PFSK-1 (cell line): ENCODE data around the gene FOXN3.

Experiments
- TAF1 ChIP-seq: IDR thresholded peaks from 2 replicates; pipeline ENCODE4 v1.6.1; 2012; ENCODE audit warnings: low read length, control low read depth, borderline replicate concordance; ENCODE audit not compliant: insufficient read depth
- TF ChIP-seq, protein P1 (sequence below), 2 experiments: IDR thresholded peaks; 2 replicates each; pipeline versions ENCODE4 v1.6.1 to v1.8.0; 2011 to 2012; ENCODE audit warnings: low read depth in 2 of 2, low read length in 2 of 2, control low read depth in 1 of 2, inconsistent platforms in 1 of 2, mild to moderate bottlenecking in 1 of 2, moderate library complexity in 1 of 2; ENCODE audit not compliant: insufficient read depth in 1 of 2

DNA sequence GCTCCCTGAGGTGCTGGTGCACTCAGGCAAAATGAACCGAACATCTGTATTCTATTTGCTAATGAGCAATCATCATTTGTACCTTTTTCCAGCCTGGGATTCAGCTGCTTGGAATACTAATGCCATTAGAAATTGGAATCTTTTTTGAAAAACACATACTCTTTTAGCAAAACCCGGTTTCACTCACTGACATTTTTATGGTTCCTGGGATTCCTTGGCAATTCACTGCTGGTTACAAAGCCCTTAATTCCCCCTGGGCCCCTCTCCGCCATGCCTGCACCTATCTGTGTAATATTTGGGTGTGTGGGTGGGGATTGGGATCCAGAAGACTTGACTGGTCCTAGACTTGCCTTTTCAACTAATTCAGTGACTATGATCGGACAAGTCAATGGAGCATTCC is 199.1 kb downstream of the FOXN3 start:
- TF ChIP-seq, protein P1, sequence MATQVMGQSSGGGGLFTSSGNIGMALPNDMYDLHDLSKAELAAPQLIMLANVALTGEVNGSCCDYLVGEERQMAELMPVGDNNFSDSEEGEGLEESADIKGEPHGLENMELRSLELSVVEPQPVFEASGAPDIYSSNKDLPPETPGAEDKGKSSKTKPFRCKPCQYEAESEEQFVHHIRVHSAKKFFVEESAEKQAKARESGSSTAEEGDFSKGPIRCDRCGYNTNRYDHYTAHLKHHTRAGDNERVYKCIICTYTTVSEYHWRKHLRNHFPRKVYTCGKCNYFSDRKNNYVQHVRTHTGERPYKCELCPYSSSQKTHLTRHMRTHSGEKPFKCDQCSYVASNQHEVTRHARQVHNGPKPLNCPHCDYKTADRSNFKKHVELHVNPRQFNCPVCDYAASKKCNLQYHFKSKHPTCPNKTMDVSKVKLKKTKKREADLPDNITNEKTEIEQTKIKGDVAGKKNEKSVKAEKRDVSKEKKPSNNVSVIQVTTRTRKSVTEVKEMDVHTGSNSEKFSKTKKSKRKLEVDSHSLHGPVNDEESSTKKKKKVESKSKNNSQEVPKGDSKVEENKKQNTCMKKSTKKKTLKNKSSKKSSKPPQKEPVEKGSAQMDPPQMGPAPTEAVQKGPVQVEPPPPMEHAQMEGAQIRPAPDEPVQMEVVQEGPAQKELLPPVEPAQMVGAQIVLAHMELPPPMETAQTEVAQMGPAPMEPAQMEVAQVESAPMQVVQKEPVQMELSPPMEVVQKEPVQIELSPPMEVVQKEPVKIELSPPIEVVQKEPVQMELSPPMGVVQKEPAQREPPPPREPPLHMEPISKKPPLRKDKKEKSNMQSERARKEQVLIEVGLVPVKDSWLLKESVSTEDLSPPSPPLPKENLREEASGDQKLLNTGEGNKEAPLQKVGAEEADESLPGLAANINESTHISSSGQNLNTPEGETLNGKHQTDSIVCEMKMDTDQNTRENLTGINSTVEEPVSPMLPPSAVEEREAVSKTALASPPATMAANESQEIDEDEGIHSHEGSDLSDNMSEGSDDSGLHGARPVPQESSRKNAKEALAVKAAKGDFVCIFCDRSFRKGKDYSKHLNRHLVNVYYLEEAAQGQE (IDR thresholded peaks at IDR 0.05; ENCODE audit: insufficient read depth in 1 of 2, low read depth in 2 of 2, low read length in 2 of 2): no peak
- no peak for TF ChIP-seq TAF1
